Tibial artery (tissue), 4 donors: Measurements from ENCODE around the gene SAMD4A.

Source experiments
- DNase-seq, 2 donors: peaks; one replicate each; pipeline ENCODE4 v3.0.0-alpha.2; 2019
- H3K27ac ChIP-seq, 2 donors: fragments of 200-600 bp; sonication (generic) in 1 of 2; 1 replicate in 1 of 2; 2 replicates in 1 of 2; pipeline ENCODE4 v1.5.1; 2018 to 2019; ENCODE audit warnings: mild to moderate bottlenecking in 1 of 2
- H3K27me3 ChIP-seq, 2 donors: fragments of 200-600 bp; sonication (generic) in 1 of 2; one replicate each; pipeline versions ENCODE4 v1.5.1 to v1.6.0; 2016 to 2019
- H3K36me3 ChIP-seq, 3 donors: fragments of 200-600 bp; sonication (generic) in 2 of 3; one replicate each; pipeline ENCODE4 v1.5.1; 2016 to 2019; ENCODE audit warnings: mild to moderate bottlenecking in 2 of 3
- H3K4me1 ChIP-seq, 4 donors: fragments of 200-600 bp; sonication (generic) in 2 of 4; 1 replicate in 3 of 4; 2 replicates in 1 of 4; pipeline ENCODE4 v1.5.1; 2016 to 2019
- H3K4me3 ChIP-seq, 2 donors: fragments of 200-600 bp; sonication (generic) in 1 of 2; 1 replicate in 1 of 2; 2 replicates in 1 of 2; pipeline ENCODE4 v1.5.1; 2018 to 2019; ENCODE audit warnings: mild to moderate bottlenecking in 2 of 2
- H3K9me3 ChIP-seq, 3 donors: fragments of 200-600 bp; sonication (generic) in 1 of 3; one replicate each; pipeline ENCODE4 v1.5.1; 2016 to 2019
- intact Hi-C: fragments of 100-400 bp; cut with DNase I; formaldehyde crosslinking; loops from one replicate; pipeline ENCODE4 v1.15.0; 2023; ENCODE audit warnings: low total_unique reads
- TF ChIP-seq, protein P1 (sequence below), 2 experiments: fragments of 200-600 bp in 1 of 2; fragments of 450-650 bp in 1 of 2; IDR thresholded peaks; one replicate each; pipeline ENCODE4 v1.5.1; 2017 to 2019; ENCODE audit warnings: antibody characterized with exemption in 2 of 2, mild to moderate bottlenecking in 1 of 2, moderate library complexity in 1 of 2

The SAMD4A gene

DNA sequence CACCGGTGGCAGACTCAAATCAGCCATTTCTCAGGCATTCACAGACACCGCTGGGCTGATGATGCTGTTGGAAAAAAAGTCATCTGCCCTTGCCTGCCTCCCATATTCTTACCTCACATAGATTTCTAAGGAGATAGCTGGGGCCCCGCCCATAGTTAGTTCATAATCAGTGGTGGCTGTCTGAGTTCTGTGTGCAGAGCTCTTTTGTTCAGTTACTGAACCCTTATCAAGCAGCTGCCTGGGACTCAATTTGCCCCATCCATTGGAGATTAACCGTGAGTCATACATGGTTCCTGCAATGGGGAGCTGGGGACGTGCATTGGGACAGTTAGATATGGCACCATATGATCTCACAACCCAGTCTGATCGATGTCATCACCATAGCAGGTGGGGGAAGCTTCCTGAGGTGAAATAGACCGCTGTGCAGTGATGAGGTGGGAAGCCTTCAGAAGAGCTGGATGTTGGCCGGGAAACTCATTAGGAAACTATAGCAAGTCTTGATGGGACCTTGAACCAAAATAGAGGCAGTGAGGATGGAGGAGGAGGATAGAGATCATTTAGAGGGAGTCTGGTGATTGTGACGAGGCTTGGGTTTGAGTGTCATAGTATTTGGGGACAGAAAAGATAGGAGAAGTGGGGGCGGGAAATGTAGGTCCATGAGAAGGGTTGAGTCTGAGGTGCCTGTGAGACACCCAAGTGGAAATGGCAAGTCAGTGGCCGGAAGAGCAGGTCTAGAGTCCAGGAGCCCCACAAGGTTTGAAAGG lies 187.9 kb downstream of the SAMD4A start:
- intact Hi-C loops = no loop called here
- H3K27ac ChIP-seq = no peak overlapping the region
- H3K4me3 ChIP-seq = no peak overlapping the region
- H3K27me3 ChIP-seq = no peaks in the 10 kb centered on the region
- TF ChIP-seq, protein P1, sequence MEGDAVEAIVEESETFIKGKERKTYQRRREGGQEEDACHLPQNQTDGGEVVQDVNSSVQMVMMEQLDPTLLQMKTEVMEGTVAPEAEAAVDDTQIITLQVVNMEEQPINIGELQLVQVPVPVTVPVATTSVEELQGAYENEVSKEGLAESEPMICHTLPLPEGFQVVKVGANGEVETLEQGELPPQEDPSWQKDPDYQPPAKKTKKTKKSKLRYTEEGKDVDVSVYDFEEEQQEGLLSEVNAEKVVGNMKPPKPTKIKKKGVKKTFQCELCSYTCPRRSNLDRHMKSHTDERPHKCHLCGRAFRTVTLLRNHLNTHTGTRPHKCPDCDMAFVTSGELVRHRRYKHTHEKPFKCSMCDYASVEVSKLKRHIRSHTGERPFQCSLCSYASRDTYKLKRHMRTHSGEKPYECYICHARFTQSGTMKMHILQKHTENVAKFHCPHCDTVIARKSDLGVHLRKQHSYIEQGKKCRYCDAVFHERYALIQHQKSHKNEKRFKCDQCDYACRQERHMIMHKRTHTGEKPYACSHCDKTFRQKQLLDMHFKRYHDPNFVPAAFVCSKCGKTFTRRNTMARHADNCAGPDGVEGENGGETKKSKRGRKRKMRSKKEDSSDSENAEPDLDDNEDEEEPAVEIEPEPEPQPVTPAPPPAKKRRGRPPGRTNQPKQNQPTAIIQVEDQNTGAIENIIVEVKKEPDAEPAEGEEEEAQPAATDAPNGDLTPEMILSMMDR (IDR thresholded peaks at IDR 0.05) = no peak
- H3K36me3 ChIP-seq = peaks cover 23 to 35% (median 24%) of the 10 kb centered on the region in 3 donors
- H3K4me1 ChIP-seq = no peaks in the 10 kb centered on the region
- H3K9me3 ChIP-seq = no peaks in the 10 kb centered on the region
- DNase-seq = no peak

DNA sequence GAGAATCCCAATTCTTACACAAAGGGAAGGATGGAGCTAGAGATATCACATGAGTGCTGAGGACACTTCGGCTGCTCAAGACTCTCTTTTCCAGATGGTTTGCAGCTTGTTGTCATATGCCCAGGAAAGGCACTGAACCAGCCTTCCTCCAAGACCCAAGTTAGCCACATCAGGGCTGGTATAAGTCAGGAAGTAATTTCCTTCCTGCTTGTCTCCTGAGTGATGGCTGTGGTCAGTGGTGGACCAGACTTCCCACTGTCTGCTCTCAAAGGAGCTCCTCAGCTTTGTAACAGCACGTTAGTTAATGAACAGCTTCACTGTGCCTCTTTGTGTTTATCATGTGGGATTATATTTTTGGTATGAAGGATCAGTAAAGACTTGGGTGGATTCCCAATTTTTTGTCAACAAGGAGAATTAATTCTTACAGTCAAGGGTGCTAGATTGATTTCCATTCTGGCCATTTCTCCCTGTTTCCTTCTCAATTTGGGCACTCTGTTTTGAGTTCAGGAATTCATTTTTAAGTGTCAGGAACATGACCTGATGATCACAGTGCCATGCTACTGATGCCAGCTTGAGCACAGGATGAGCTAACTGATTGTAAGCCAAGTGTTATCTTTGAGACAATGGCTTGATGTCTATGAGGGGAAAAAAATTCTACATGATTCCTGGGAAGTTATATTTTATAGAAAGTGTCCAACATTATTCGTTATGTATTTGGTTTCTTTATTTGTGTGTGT lies 189.9 kb downstream of the SAMD4A start:
- Histone ChIP-seq H3K9me3 (no peaks in the 10 kb centered on the region), H3K27me3 (no peaks in the 10 kb centered on the region), H3K27ac (no peak overlapping the region), H3K4me1 (peaks cover 0 to 3% (median 0%) of the 10 kb centered on the region in 4 donors), H3K4me3 (no peak overlapping the region), H3K36me3 (peaks cover 24 to 49% (median 37%) of the 10 kb centered on the region in 3 donors)
- TF ChIP-seq, protein P1 (IDR thresholded peaks at IDR 0.05) = no peak
- intact Hi-C loops = no loop called here
- DNase-seq = peak in 1 of 2 donors; percentile 32

DNA sequence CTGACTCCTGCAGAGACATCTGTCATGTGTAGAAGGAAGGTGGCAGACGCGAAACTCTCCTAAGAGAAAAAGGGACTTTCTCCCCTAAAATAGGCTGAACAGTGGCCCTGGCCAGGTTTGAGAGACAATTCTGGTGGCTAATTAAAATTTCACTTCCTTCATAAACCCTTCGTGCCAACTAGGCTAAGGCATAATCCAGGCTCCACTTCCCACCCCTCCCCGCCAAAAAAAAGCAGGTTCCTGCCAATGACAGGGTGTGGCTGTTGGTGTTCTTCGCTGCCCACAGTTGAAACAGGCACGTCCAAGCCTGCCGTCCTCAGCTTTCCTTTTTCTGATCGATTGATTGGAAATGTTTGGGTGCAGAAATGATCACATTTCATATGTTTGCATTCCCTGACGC lies 191.1 kb downstream of the SAMD4A start:
- DNase-seq = peak in 1 of 2 donors; percentile 40
- Histone ChIP-seq H3K4me1 (peaks cover 0 to 11% (median 0%) of the 10 kb centered on the region in 4 donors), H3K27me3 (no peaks in the 10 kb centered on the region)

DNA sequence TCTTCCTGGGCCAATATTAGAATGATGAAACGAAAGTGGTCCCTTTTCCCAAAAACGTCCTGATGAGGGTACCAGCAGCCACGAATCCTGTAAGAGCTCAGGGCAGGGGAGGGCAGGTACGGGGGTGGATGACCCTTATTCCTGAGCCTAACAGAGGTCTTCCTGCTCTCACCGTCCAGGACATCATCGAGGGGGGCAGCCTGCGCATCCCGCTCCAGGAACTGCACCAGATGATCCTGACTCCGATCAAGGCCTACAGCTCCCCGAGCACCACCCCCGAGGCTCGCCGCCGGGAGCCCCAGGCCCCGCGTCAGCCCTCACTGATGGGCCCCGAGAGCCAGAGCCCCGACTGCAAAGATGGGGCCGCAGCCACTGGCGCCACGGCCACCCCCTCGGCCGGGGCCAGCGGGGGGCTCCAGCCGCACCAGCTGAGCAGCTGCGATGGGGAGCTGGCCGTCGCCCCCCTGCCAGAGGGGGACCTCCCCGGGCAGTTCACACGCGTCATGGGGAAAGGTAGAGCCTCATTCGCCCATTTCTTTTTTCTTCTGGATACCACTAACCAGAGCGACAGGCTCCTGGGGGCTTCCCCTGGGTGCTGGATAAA lies 193.2 kb downstream of the SAMD4A start:
- Histone ChIP-seq H3K36me3 (peaks cover 25 to 52% (median 40%) of the 10 kb centered on the region in 3 donors), H3K9me3 (no peaks in the 10 kb centered on the region), H3K27me3 (no peaks in the 10 kb centered on the region), H3K4me1 (peaks cover 0 to 11% (median 0%) of the 10 kb centered on the region in 4 donors), H3K4me3 (no peak overlapping the region), H3K27ac (no peak overlapping the region)
- TF ChIP-seq, protein P1 (IDR thresholded peaks at IDR 0.05) = no peak
- intact Hi-C loops = no loop called here
- DNase-seq = peak in 1 of 2 donors; percentile 55

More for the DNA sequence above, 191.1 kb downstream of the SAMD4A start:
- no peak overlapping the region for H3K27ac ChIP-seq
- TF ChIP-seq, protein P1 (IDR thresholded peaks at IDR 0.05) = no peak
- H3K9me3 ChIP-seq = no peaks in the 10 kb centered on the region
- no peak overlapping the region for H3K4me3 ChIP-seq
- H3K36me3 ChIP-seq = peaks cover 23 to 45% (median 34%) of the 10 kb centered on the region in 3 donors
- intact Hi-C loops = no loop called here

DNA sequence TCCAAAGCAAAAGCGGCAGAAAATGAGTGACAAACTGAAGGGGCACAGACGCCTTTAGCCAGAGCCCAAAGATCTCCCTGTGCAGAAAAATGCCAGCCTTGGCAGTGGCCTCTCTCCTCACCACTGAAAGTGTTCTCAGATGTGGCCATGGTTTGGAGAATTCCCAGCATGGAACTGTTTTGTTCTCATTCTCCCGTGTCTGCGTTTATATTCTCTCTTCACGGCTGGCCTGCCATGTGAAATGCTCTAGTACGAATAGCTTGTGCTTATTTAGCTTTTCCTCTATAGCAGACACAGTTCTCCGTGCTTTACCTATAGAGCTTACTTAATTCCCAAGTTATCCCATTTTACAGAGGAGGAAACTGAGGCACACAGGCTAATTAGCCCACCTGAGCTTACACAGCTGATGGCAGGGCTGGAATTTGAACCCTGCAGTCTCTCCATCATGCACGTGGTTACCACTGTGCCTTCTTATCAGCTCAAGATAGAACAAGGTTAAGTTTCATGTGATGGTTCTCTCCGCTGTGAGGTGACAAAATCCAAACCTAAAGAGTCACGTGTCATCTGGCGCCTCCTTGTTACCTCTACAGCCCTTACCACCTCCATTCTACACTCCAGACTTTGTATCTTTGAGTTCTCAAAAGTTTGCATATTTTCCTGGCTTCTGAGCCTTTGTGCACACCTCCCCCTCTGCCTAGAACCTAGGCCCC lies 194.1 kb downstream of the SAMD4A start:
- no peak overlapping the region for H3K4me3 ChIP-seq
- no peak for DNase-seq
- intact Hi-C loops = no loop called here
- H3K27me3 ChIP-seq = no peaks in the 10 kb centered on the region
- peaks cover 28 to 56% (median 45%) of the 10 kb centered on the region in 3 donors for H3K36me3 ChIP-seq
- peaks cover 0 to 11% (median 0%) of the 10 kb centered on the region in 4 donors for H3K4me1 ChIP-seq
- no peak overlapping the region for H3K27ac ChIP-seq
- no peaks in the 10 kb centered on the region for H3K9me3 ChIP-seq
- TF ChIP-seq, protein P1 (IDR thresholded peaks at IDR 0.05) = no peak
